Colon (tissue), 2 donors: ENCODE measurements around the gene SLC39A11.
"Not testable (repeated sequence)": the region's sequence is repeated elsewhere in the genome, so short reads cannot be mapped to it uniquely, and the experiment has no call there.

ENCODE experiments used
- FAIRE-seq: peaks from 2 replicates; lab custom pipeline; 2012; peaks lifted over from hg19 to GRCh38; lab: Jason Lieb, UNC
- donor health status: control.
- donor health status: control.

Gene SLC39A11

GRCh38 chr17:72947475-72947874, 145.0 kb downstream of the SLC39A11 start:
- no peak for FAIRE-seq

- no peak for FAIRE-seq
These were observed 145.8 kb downstream of the SLC39A11 start for GRCh38 chr17:72946696-72947095.

DNA sequence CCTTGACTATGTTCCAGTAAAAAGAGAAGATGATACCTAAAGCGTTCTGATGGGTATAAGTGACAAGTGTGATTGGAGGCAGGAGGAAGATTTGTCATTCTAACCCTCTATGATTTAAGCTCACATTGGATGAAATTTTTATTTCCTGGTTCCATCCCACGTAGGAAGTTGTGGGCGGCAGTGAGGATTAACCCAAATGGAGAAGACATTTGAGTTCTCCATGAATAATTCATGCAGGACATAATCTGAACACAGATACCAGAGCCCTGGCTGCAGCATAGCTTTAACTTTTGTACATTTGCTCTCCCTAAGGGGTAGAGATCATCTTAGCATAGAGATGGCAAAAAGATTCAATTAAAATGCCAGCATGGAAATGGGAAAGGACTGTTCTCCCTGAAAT, 146.3 kb downstream of the SLC39A11 start:
- FAIRE-seq: no peak

DNA sequence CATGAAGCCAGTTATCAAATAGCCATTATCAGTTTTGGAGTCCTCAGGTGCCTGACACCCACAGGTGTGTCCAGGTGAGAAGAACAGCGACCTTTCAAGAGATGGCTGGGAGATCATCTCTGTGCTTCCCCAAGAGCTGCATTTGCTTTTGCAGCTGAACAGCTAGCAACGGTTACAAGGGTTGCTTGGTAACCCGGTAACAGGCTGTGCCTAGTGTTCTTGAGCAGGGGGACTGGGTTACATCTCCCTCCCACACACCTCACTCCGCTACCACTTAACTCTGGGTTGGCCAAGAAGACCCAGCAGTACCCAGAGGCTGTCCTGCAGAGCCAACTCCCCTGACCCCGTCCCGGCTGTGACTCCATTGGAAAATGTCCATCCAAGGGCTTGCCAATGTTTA, 147.0 kb downstream of the SLC39A11 start:
- no peak for FAIRE-seq

- no peak for FAIRE-seq
These were observed 148.4 kb downstream of the SLC39A11 start for GRCh38 chr17:72943826-72944689.

DNA sequence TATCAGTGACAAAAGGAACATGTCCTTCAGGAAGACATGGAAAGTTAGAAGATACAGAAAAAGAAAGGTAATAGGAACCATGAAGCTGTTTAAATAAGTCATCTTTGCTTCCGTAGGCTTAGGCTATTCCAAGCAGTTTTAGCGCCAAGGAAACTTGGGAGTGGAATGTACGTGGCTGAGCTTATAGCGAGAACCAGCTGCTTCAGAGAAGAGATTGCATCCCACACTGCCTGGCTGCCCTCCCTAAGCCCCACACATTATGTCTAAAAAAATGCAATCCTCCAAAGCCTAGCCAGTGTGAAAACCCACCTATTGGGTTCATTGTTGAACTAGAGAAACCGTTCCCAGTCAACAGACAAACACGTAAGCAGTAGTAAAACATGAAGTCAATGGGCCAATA, 149.9 kb downstream of the SLC39A11 start:
- no peak for FAIRE-seq

DNA sequence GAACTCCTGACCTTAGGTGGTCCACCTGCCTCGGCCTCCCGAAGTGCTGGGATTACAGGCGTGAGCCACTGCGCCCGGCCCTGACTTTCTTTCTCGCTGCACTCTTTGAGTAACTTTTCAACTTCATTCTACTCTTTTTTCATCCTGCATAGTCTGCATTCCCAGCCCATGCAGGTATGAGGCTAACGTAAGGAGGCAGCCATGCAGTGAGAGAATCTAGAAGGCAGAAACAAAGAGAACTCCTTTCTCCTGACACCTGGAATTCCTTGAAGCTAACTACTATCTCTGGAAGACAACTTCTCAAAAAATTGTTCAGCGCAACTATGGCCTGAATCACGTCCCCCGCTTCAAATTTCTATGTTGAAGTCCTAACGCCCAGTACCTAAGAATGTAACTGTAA, 152.0 kb downstream of the SLC39A11 start:
- no peak for FAIRE-seq

- FAIRE-seq: no peak
These were observed 154.0 kb downstream of the SLC39A11 start for GRCh38 chr17:72938482-72938881.

DNA sequence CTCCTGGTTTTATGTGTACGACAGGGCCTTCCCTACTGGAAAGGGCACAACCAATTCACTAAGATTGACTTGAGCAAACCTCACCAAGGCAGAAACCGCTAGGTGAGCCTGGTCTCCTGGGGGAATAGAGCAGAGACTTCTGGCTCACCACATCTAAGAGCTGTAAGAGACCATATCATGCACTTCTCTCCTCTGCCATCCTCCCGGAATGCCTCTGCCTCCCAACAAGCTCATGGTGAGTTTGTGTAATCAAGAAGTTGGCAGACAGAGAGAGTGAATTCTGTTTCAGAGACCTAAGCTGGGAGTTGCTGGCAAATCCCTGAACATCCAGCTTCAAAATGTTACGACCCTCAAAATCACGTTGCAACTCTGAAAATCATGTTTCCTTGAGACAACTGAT, 154.8 kb downstream of the SLC39A11 start:
- FAIRE-seq: no peak

DNA sequence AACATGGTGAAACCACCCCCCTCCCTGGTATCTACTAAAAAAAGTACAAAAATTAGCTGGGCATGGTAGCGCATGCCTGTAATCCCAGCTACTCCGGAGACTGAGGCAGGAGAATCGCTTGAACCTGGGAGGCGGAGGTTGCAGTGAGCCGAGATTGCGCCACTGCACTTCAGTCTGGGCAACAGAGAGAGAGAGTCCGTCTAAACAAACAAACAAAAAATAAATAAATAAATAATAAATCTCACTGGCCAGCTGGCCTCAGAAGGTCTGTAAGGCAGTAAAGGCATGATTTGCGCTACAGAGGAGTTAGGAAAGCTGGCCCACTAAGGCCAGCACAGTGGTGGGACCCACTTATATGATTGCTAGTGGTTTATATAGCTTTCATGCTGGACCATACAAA, 155.2 kb downstream of the SLC39A11 start:
- FAIRE-seq: not testable (repeated sequence)

GRCh38 chr17:72935984-72936383, 156.5 kb downstream of the SLC39A11 start:
- FAIRE-seq: no peak

DNA sequence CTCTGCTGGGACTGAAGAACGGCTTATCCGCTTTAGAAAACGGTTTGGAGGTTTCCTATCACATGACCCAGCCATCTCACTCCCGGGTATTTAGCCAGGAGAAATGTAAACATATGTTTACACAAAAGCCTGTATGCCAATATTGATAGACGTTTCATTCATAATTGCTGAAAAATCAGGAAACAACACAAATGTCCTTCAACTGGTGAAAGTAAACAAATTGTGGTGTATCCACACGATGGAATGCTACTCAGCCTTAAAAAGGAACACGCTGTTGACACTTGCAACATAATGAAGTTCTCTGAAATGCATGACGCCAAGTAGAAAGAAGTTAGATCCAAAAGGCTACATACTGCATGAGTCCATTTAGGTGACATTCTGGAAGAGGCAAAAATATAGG, 157.6 kb downstream of the SLC39A11 start:
- FAIRE-seq: no peak

- FAIRE-seq: no peak
These were observed 160.9 kb downstream of the SLC39A11 start for GRCh38 chr17:72931635-72932034.

DNA sequence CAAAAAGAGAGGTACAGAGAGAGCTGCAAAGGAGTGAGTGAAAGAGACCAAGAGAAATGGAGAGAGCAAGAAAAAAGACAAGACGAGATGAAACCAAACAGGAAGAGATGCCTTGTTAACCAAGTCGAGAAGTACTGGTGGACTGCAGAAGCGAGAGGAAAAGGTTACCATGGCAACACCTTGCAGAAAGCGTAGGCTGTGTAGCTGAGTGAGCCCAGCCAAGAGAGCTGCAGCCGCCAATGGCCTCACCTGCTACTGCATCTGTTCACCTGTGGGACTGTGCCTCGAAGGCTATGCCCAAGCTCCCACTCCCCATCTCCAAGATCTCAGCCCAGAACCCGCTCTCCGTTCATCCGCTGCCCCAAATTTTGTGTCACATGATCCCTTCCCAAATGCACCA, 161.3 kb downstream of the SLC39A11 start:
- FAIRE-seq: no peak

GRCh38 chr17:72930031-72930430, 162.5 kb downstream of the SLC39A11 start:
- no peak for FAIRE-seq

- FAIRE-seq: no peak
These were observed 163.9 kb downstream of the SLC39A11 start for GRCh38 chr17:72928454-72929136.

- FAIRE-seq: no peak
These were observed 164.7 kb downstream of the SLC39A11 start for GRCh38 chr17:72927760-72928159.

- no peak for FAIRE-seq
These were observed 165.3 kb downstream of the SLC39A11 start for GRCh38 chr17:72927146-72927545.

DNA sequence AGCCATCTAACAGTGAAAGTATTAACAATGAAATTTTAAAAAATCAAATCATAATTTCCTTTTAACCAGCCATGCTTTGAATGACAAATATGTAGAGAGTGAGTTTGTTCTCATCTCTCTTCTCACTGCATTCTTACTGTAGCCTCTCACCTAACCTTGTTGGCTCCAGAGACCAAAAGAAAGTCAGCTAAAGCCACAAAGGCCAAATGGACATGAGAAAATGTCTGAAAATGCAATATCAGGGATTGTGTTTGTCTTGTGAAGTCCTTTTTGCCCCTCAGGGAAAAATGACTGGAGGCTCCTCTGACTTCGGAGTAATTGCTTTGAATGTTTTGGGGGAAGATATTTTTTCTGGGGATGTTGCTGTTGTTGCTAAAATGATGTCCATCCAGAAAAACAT, 166.3 kb downstream of the SLC39A11 start:
- no peak for FAIRE-seq

DNA sequence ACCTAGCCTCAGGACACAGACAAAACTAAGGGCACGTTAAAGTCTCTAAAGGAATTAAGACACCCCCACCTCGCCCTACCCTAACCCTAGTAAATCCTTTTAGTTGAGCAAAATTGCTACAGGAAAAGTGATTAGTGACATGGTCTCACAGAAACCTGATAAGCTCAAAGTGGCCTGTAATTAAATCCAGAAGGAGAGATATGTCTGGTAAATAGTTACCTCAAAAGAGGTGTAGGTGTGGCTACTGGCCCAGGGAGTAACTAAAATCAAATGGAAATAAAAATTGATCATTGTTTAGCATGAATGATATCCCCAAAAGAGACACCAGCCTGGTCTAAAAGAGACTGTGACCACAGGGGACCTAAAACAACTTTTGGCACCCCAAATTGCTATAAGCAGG, 168.3 kb downstream of the SLC39A11 start:
- no peak for FAIRE-seq

DNA sequence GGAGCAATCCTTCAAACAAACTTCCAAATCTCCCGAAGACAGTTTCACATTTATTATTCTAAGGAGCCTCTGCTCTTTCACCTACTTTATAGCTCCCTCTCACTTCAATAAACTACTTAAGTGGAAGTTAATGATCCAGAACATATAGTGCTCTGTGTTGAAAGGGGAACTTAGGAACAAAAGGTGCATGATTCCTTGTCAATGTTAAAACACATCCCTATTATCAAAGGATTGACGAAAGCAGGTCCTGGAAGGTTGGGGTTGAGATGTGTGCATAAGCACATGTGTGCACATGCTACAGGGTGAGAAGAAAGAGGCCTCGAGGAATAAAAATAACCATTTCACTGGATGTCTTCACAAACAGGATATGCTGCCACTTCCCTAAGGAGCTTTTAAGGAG, 170.3 kb downstream of the SLC39A11 start:
- no peak for FAIRE-seq

DNA sequence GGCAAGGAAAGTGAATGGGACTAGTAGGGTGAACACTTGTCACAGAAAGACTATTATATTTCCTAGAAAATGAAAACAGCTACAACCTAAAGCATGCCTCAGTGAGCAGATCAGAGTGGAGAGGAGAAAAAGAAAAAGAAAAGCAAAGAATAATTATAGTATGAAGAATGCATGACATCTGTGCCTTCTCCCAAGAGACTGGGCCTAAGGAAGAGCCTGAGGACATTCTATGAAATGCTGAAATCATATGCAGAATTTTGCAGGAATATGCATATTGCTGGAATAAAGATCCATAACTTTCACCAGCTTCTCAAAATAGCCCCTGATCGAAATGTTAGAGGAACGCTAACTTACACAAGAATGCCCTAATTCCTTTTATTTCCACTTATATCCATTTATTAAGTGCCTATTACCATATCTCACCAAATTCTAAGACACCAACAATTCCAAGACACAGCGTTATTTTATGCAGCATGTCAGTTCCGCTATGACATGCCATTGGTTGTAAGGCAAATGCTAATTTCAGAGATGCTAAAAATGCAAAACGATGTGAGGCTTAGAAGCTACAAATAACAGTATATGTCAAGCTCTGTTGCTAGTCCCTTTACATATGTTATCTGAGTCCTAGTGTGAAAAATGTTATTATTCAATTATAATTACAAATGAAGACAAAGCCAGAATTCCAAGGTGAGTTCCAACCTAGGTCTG, 171.0 kb downstream of the SLC39A11 start:
- FAIRE-seq: no peak

- no peak for FAIRE-seq
These were observed 172.0 kb downstream of the SLC39A11 start for GRCh38 chr17:72920513-72920912.
